H1 (cell line): Measurements from ENCODE around the gene MPZ. TPM values are rescaled to one million over a fixed set of nuclear protein-coding genes. Genes with fewer than 3 reads are reported as not detected.

Experiments
- CTCF ChIA-PET: fragments of 300-600 bp; sonication (Branson Sonifier 250); formaldehyde crosslinking; loops from one replicate; lab custom pipeline; 2021; ENCODE audit not compliant: partially characterized antibody; lab: Charles Lee
- POLR2A ChIA-PET: fragments of 300-600 bp; sonication (Branson Sonifier 250); formaldehyde crosslinking; loops from one replicate; lab custom pipeline; 2021; ENCODE audit warnings: inconsistent platforms; ENCODE audit not compliant: partially characterized antibody; lab: Charles Lee
- DNase-seq, 2 experiments: peaks; one replicate each; pipeline versions ENCODE4 v3.0.0 to v3.0.0-alpha.2; 2010 to 2022; ENCODE audit warnings: low spot score in 2 of 2, low read depth in 1 of 2, mixed read lengths in 1 of 2
- FAIRE-seq: peaks from 2 replicates; lab custom pipeline; 2011; peaks lifted over from hg19 to GRCh38; lab: Jason Lieb, UNC
- H2AFZ ChIP-seq: 2 replicates; pipeline ENCODE4 v1.8.1; 2012; ENCODE audit warnings: low read length, inconsistent platforms
- H2AK5ac ChIP-seq: 2 replicates; pipeline ENCODE4 v1.6.1; 2013; ENCODE audit warnings: low read depth, low read length
- H2BK120ac ChIP-seq: replicated peaks from 2 replicates; pipeline ENCODE3; 2013; ENCODE audit warnings: low read depth, low read length, inconsistent platforms
- H2BK12ac ChIP-seq: 2 replicates; pipeline ENCODE4 v1.6.1; 2013; ENCODE audit warnings: low read depth, low read length
- H2BK15ac ChIP-seq: 2 replicates; pipeline ENCODE4 v1.6.1; 2013; ENCODE audit warnings: low read length
- H2BK20ac ChIP-seq: 2 replicates; pipeline ENCODE4 v1.6.1; 2013; ENCODE audit warnings: low read length
- H2BK5ac ChIP-seq: 2 replicates; pipeline ENCODE4 v1.6.1; 2013; ENCODE audit warnings: low read depth, low read length
- H3K14ac ChIP-seq: 2 replicates; pipeline ENCODE4 v1.6.1; 2013; ENCODE audit warnings: inconsistent platforms; ENCODE audit not compliant: insufficient read length
- H3K18ac ChIP-seq: 2 replicates; pipeline ENCODE4 v1.6.1; 2013; ENCODE audit warnings: low read length; ENCODE audit errors: extremely low read depth
- H3K23ac ChIP-seq: 2 replicates; pipeline ENCODE4 v1.6.1; 2013; ENCODE audit warnings: inconsistent platforms; ENCODE audit not compliant: insufficient read length
- H3K23me2 ChIP-seq: 2 replicates; pipeline ENCODE4 v1.6.1; 2013; ENCODE audit warnings: low read depth, low read length
- H3K27ac ChIP-seq: 2 replicates; pipeline ENCODE4 v1.6.1; 2011; ENCODE audit warnings: low read depth, low read length, inconsistent platforms
- H3K27me3 ChIP-seq, 4 experiments: replicated peaks in 1 of 4; 1 replicate in 1 of 4; 2 replicates in 3 of 4; pipeline versions ENCODE4 v1.6.1 to v1.8.1; 2011 to 2013; ENCODE audit warnings: low read length in 3 of 4, mild to moderate bottlenecking in 3 of 4, inconsistent platforms in 2 of 4, mixed read lengths in 2 of 4, moderate library complexity in 1 of 4; ENCODE audit not compliant: control insufficient read depth in 3 of 4, insufficient read depth in 3 of 4; ENCODE audit errors: extremely low read depth in 1 of 4
- H3K36me3 ChIP-seq, 4 experiments: 2 replicates each; pipeline versions ENCODE4 v1.6.1 to v1.8.1; 2011 to 2013; ENCODE audit warnings: mild to moderate bottlenecking in 4 of 4, low read length in 3 of 4, moderate library complexity in 2 of 4, control low read depth in 1 of 4, inconsistent platforms in 1 of 4; ENCODE audit not compliant: insufficient read depth in 4 of 4, control insufficient read depth in 2 of 4
- H3K4ac ChIP-seq: replicated peaks from 2 replicates; pipeline ENCODE3; 2013; ENCODE audit warnings: low read length, low read depth, mixed read lengths, inconsistent platforms; ENCODE audit not compliant: insufficient read length
- H3K4me1 ChIP-seq, 4 experiments: replicated peaks in 1 of 4; 1 replicate in 1 of 4; 2 replicates in 3 of 4; pipeline versions ENCODE4 v1.6.1 to v1.8.1; 2011 to 2013; ENCODE audit warnings: low read length in 3 of 4, inconsistent platforms in 2 of 4, mixed read lengths in 1 of 4; ENCODE audit not compliant: insufficient read depth in 4 of 4, control insufficient read depth in 3 of 4
- H3K4me2 ChIP-seq, 2 experiments: 2 replicates each; pipeline versions ENCODE4 v1.6.1 to v1.8.1; 2011 to 2013; ENCODE audit warnings: low read depth in 2 of 2, low read length in 2 of 2, control low read depth in 1 of 2, inconsistent platforms in 1 of 2, mild to moderate bottlenecking in 1 of 2; ENCODE audit not compliant: insufficient read depth in 1 of 2
- H3K4me3 ChIP-seq, 4 experiments: fragments of 200-600, 300-600 bp in 1 of 4; sonication (generic), shearing (Covaris generic), sonication (Bioruptor Twin) in 1 of 4; 2 replicates each; pipeline versions ENCODE4 v1.5.1 to v1.8.1; 2011 to 2016; ENCODE audit warnings: low read length in 4 of 4, low read depth in 3 of 4, control low read depth in 2 of 4, inconsistent platforms in 2 of 4, mild to moderate bottlenecking in 2 of 4, mixed read lengths in 1 of 4, moderate library complexity in 1 of 4; ENCODE audit not compliant: insufficient read depth in 2 of 4; ENCODE audit errors: extremely low read depth in 1 of 4
- H3K56ac ChIP-seq: replicated peaks from 2 replicates; pipeline ENCODE3; 2013; ENCODE audit warnings: low read depth, mild to moderate bottlenecking, mixed read lengths, low read length, inconsistent platforms; ENCODE audit not compliant: insufficient read length
- H3K79me1 ChIP-seq: 2 replicates; pipeline ENCODE4 v1.6.1; 2013; ENCODE audit warnings: low read depth, low read length, control low read depth
- H3K79me2 ChIP-seq, 2 experiments: 2 replicates each; pipeline versions ENCODE4 v1.6.1 to v1.8.1; 2012 to 2013; ENCODE audit warnings: low read length in 2 of 2, mild to moderate bottlenecking in 2 of 2, inconsistent platforms in 1 of 2; ENCODE audit not compliant: insufficient read depth in 2 of 2, control insufficient read depth in 1 of 2
- H3K9ac ChIP-seq, 4 experiments: replicated peaks in 1 of 4; 1 replicate in 1 of 4; 2 replicates in 3 of 4; pipeline versions ENCODE4 v1.6.1 to v1.8.1; 2011 to 2013; ENCODE audit warnings: low read depth in 3 of 4, low read length in 3 of 4, control low read depth in 2 of 4, mild to moderate bottlenecking in 2 of 4, moderate library complexity in 2 of 4, inconsistent platforms in 1 of 4; ENCODE audit errors: extremely low read depth in 1 of 4
- H3K9me3 ChIP-seq, 2 experiments: 2 replicates each; pipeline versions ENCODE4 v1.6.1 to v1.8.1; 2012 to 2013; ENCODE audit warnings: mild to moderate bottlenecking in 2 of 2, moderate library complexity in 2 of 2, control low read depth in 1 of 2, inconsistent platforms in 1 of 2, low read depth in 1 of 2, low read length in 1 of 2, mixed read lengths in 1 of 2; ENCODE audit not compliant: insufficient read depth in 2 of 2
- H4K20me1 ChIP-seq, 2 experiments: replicated peaks in 1 of 2; 2 replicates each; pipeline versions ENCODE3 to v1.8.1; 2011 to 2013; ENCODE audit warnings: inconsistent platforms in 2 of 2, low read length in 2 of 2, mild to moderate bottlenecking in 1 of 2; ENCODE audit not compliant: insufficient read depth in 2 of 2, control insufficient read depth in 1 of 2
- H4K5ac ChIP-seq: 2 replicates; pipeline ENCODE4 v1.6.1; 2013; ENCODE audit warnings: low read length, low read depth, mixed read lengths, inconsistent platforms; ENCODE audit not compliant: insufficient read length
- H4K8ac ChIP-seq: 2 replicates; pipeline ENCODE4 v1.8.0; 2013; ENCODE audit warnings: mild to moderate bottlenecking, moderate library complexity, low read length, inconsistent platforms; ENCODE audit not compliant: insufficient read depth; ENCODE audit errors: extremely low read depth
- H4K91ac ChIP-seq: replicated peaks from 2 replicates; pipeline ENCODE3; 2013; ENCODE audit warnings: low read length, mixed read lengths, inconsistent platforms; ENCODE audit not compliant: insufficient read length
- CHD2 ChIP-seq: IDR thresholded peaks from 2 replicates; pipeline ENCODE4 v1.6.1; 2012; ENCODE audit warnings: low read length, improper control_type of control experiment
- JUN ChIP-seq: IDR thresholded peaks from 2 replicates; pipeline ENCODE4 v1.6.1; 2011; ENCODE audit warnings: low read depth, mild to moderate bottlenecking, improper control_type of control experiment, low read length
- POLR2A ChIP-seq, 2 experiments: IDR thresholded peaks; 1 replicate in 1 of 2; 2 replicates in 1 of 2; pipeline ENCODE4 v1.6.1; 2011; ENCODE audit warnings: low read depth in 2 of 2, low read length in 2 of 2, mild to moderate bottlenecking in 2 of 2; ENCODE audit errors: control extremely low read depth in 1 of 2
- WGBS, 2 experiments: shearing (Covaris generic) in 1 of 2; methylation state at CpG; one replicate each; pipeline versions ENCODE4 v1.1.6 to v1.1.7; 2013 to 2015; ENCODE audit warnings: low lambda C conversion rate in 2 of 2, mixed read lengths in 2 of 2, inconsistent platforms in 1 of 2, low coverage in 1 of 2, missing lambda C conversion rate in 1 of 2; ENCODE audit not compliant: insufficient replicate concordance in 2 of 2, insufficient coverage in 1 of 2, insufficient read length in 1 of 2; ENCODE audit errors: extremely low coverage in 1 of 2, missing lambda C conversion rate in 1 of 2; 5-methylcytosine and 5-hydroxymethylcytosine counted together
- polyA plus RNA-seq, 7 experiments: library from polyadenylated mRNA; depleted of rRNA in 3 of 7; stranded (reverse) in 5 of 7; unstranded in 2 of 7; fragments of >200 nt in 5 of 7; fragments of 200-250 nt in 2 of 7; gene quantifications; 1 replicate in 5 of 7; 2 replicates in 1 of 7; 4 replicates in 1 of 7; pipeline versions ENCODE4 v1.2.1 to v1.2.3, GENCODE V29; 2011 to 2013; ENCODE audit warnings: missing spikeins in 2 of 7, mixed read lengths in 2 of 7
- total RNA-seq: library from RNA; stranded (reverse); fragmentation: NEBNext Ultra II Directional; extraction: Animal tissue kit (Norgen Biotek cat#: 25700); gene quantifications from 2 replicates; pipeline ENCODE4 v1.2.1, GENCODE V29; 2021

Gene MPZ
- total and polyA plus RNA-seq, 2 of the 8 experiments (the other 6 are each of a cell fraction or from before 2014, with no cell fraction given): 4.1 to 5.1 TPM

GRCh38 chr1:161285521-161285920, 24.2 kb downstream of the MPZ start:
- peaks cover 0 to 4% (median 1%) of the 10 kb centered on the region in 4 experiments; a peak in 3 of 7 replicates for H3K4me1 ChIP-seq

More at GRCh38 chr1:161285521-161285920, 24.2 kb downstream of the MPZ start:
- peak overlapping the region; percentile 49; the same call in 1 of the 2 replicates for H2BK5ac ChIP-seq
- peak overlapping the region in 1 of 2 experiments; percentile 27; a peak in 1 of 4 replicates for H3K4me2 ChIP-seq
- no peak overlapping the region for H4K91ac ChIP-seq
- H3K4me3 ChIP-seq: no peak overlapping the region
- no peak overlapping the region for H3K9ac ChIP-seq
- DNase-seq (no peak), FAIRE-seq (peak; percentile 45)
- H2BK12ac ChIP-seq: peak overlapping the region; percentile 69; the same call in 1 of the 2 replicates
- H2AFZ ChIP-seq: peak overlapping the region; percentile 98
- no peak overlapping the region for H3K27ac ChIP-seq
- H3K79me2 ChIP-seq: no peaks in the 10 kb centered on the region
- H2BK120ac ChIP-seq: no peak overlapping the region
- no peak overlapping the region for H3K56ac ChIP-seq
- POLR2A ChIA-PET: interaction anchor here (0.8 to 1.7 kb wide), 2 partner anchors 12 to 55 kb away, joined by 3 read pairs; no protein-coding TSS in a partner anchor
- H4K5ac ChIP-seq: no peak overlapping the region
- no peak overlapping the region for H2BK15ac ChIP-seq
- no peaks in the 10 kb centered on the region for H3K36me3 ChIP-seq
- no peak overlapping the region for H2AK5ac ChIP-seq
- H3K14ac ChIP-seq: no peak overlapping the region
- no peaks in the 10 kb centered on the region for H4K20me1 ChIP-seq
- CTCF ChIA-PET: interaction anchor here (1.0 to 15.6 kb wide), 5 partner anchors 9 to 60 kb away, joined by 3 to 401 read pairs (median 4); partner anchors contain the start of genes APOA2 and TOMM40L
- no peak overlapping the region for H3K23ac ChIP-seq
- no peak for TF ChIP-seq CHD2
- no peak for TF ChIP-seq POLR2A (IDR thresholded peaks at IDR 0.05; ENCODE audit: control extremely low read depth in 1 of 2, low read depth in 2 of 2, low read length in 2 of 2)
- no peak for TF ChIP-seq JUN
- H2BK20ac ChIP-seq: no peak overlapping the region
- no peaks in the 10 kb centered on the region for H3K79me1 ChIP-seq
- H3K9me3 ChIP-seq: peaks cover 0 to 3% of the 10 kb centered on the region in 2 experiments; a peak in 1 of 4 replicates
- WGBS, 2 experiments: 54% methylated on average over 5 of the region's 5 CpGs; no CpG with 5 or more reads in 1 of the 2 experiments
- no peak overlapping the region for H4K8ac ChIP-seq
- no peaks in the 10 kb centered on the region; the same call in 1 of the 2 replicates for H3K23me2 ChIP-seq
- H3K27me3 ChIP-seq: no peaks in the 10 kb centered on the region; a peak in 1 of 7 replicates
- H3K18ac ChIP-seq: no peak overlapping the region; the same call in 1 of the 2 replicates
- no peak overlapping the region for H3K4ac ChIP-seq
